ENCODE measurements around the gene CELA3B. TPM values are rescaled to one million over a fixed set of nuclear protein-coding genes. Genes with fewer than 3 reads are reported as not detected.
"Not testable (repeated sequence)": the region's sequence is repeated elsewhere in the genome, so short reads cannot be mapped to it uniquely, and the experiment has no call there.

The CELA3B gene
- total RNA-seq, 1 experiment from 2014 or later, result not detected

GRCh38 chr1:21975296-21975695 lies 1.5 kb upstream of the CELA3B start:
- DNase-seq (ENCODE audit: low spot score), result not testable (repeated sequence)

- not testable (repeated sequence) for DNase-seq (ENCODE audit: low spot score)
Measured at GRCh38 chr1:21978209-21978608, 1.4 kb downstream of the CELA3B start.

DNA sequence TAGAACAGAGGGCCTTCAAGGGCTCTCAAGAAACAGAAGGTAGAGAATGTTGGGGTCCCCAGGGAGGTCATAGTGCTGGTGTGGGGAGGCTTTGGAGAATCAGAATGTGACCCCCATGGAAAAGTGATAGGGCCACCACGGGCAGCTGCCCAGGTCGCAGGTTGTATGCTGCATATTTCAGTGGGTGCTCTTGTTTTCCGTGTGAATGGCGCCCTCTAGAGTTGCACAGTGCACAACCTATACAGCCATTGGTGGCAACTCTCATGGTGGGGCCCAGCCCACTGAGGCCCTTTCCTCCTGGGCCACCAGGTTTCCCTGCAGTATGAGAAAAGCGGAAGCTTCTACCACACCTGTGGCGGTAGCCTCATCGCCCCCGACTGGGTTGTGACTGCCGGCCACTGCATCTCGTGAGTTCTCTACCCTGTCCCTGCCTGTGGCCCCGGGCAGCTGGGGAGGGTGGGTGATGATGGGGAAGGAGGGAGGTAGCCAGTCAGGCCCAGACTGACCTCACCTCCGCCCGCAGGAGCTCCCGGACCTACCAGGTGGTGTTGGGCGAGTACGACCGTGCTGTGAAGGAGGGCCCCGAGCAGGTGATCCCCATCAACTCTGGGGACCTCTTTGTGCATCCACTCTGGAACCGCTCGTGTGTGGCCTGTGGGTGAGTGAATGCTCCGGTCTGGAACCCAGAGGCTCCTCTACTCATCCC lies 3.8 kb downstream of the CELA3B start:
- DNase-seq (ENCODE audit: low spot score), result not testable (repeated sequence)

DNA sequence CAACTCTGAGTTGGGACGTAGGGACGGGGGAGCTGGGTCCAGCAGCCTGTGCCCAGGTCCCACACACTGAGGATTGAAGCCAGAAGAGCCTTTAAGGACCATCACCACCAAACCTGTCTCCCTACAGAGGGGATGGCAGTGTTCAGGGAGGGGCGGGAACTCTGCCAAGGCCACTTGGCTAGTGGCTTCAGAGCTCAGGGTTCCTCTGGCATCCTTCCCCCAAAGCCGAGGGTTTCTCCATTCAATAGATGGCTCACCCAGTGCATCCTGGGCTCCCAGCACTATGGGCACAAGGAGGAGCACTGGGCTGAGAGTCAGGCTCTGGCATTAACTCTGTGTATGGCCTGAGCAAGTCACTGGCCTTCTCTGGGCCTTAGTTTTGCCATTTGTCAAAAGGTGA lies 4.4 kb downstream of the CELA3B start:
- DNase-seq (ENCODE audit: low spot score), result not testable (repeated sequence)

- not testable (repeated sequence) for DNase-seq (ENCODE audit: low spot score)
Measured at GRCh38 chr1:21982122-21982521, 5.3 kb downstream of the CELA3B start.

GRCh38 chr1:21983539-21983938 lies 6.7 kb downstream of the CELA3B start:
- DNase-seq (ENCODE audit: low spot score), result not testable (repeated sequence)

GRCh38 chr1:21985893-21986292 lies 9.1 kb downstream of the CELA3B start:
- not testable (repeated sequence) for DNase-seq (ENCODE audit: low spot score)

GRCh38 chr1:21986386-21986785 lies 9.6 kb downstream of the CELA3B start:
- not testable (repeated sequence) for DNase-seq (ENCODE audit: low spot score)

DNA sequence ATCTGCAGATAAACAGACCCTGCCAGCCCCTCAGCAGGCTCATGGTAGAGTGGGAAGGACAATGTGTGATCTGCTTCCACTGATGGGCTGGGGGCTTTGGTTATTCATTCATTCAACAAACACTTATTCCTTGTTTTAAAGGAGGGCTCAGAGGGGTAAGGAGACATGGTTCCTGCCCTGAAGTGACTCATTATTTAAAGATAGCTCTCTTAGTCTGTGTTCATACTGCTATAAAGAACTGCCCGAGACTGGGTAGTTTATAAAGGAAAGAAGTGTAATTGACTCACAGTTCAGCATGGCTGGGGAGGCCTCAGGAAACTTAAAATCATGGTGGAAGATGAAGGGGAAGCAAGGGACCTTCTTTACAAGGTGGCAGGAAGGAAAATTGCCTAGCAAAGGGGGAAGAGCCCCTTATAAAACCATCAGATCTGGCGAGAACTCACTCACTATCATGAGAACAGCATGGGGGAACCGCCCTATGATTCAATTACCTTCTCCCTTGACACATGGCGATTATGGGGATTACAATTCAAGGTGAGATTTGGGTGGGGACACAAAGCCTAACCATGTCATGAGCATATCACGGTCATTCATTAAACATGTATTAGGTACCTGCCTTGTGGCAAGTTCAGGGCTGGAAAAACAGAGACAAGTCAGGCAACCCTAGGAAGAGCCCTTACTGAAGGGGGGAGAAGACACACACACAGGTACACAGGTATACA lies 13.0 kb downstream of the CELA3B start:
- not testable (repeated sequence) for DNase-seq (ENCODE audit: low spot score)

GRCh38 chr1:21992186-21992585 lies 15.4 kb downstream of the CELA3B start:
- not testable (repeated sequence) for DNase-seq (ENCODE audit: low spot score)

DNA sequence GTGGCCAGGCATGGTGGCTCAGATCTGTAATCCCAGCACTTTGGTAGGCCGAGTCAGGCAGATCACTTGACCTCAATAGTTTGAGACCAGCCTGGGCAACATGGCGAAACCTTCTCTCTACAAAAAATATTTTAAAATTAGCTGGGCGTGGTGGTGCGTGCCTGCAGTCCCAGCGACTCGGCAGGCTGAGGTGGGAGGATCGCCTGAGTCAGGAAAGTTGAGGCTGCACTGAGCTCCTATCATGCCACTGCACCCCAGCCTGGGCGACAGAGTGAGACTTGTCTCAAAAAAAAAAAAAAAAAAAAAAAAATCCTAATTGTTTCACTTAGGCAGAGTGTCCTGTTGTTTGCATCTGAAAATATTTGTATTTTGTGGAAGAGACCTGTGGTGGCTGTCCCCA lies 17.9 kb downstream of the CELA3B start:
- DNase-seq (ENCODE audit: low spot score), result not testable (repeated sequence)

DNA sequence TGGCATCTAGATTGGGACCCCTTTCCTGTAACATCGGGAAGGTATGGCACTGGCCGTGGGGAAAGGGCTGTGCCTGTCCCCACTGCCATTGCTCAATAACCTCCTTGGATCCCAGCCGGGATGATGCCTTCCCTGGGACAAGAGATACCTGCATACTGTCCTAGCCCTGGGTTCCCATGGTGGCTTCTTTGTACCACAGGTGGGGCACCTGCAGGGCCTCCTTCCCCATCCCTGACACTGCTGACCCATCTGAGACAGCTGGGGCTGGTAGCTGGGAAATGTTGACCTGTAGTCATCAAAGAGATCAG lies 19.8 kb downstream of the CELA3B start:
- DNase-seq (ENCODE audit: low spot score), result not testable (repeated sequence)

GRCh38 chr1:21997891-21998623 lies 21.2 kb downstream of the CELA3B start:
- DNase-seq (ENCODE audit: low spot score), result not testable (repeated sequence)

- DNase-seq (ENCODE audit: low spot score), result not testable (repeated sequence)
Measured at GRCh38 chr1:21998624-21999294, 21.9 kb downstream of the CELA3B start.

GRCh38 chr1:21999645-22000044 lies 22.8 kb downstream of the CELA3B start:
- not testable (repeated sequence) for DNase-seq (ENCODE audit: low spot score)

DNA sequence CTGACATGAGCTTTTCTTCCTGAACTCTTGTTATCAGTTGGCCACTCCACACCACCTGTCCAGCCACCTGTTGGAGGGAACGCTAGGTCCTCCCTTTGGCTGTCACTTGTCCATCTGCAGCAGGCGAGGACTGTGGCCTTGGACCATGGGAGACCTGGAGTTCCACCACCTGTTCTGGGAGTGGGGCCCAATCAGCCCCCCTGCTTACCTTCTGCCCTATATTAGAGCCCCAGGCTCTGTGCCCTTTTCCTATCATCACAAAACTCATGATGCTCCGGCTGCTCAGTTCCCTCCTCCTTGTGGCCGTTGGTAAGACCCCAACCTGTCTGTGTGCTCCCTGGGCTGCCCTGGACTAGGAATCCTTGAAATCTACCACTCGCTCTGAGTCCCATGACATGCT lies 24.6 kb downstream of the CELA3B start, which contains the start of gene CELA3A:
Gene CELA3A, plus strand, starts transcription at position 249 of the 400 bp plus-strand sequence. Its CDS starts 18 bp downstream, at position 267.
- DNase-seq (ENCODE audit: low spot score), result no peak

GRCh38 chr1:22002461-22002860 lies 25.6 kb downstream of the CELA3B start:
- not testable (repeated sequence) for DNase-seq (ENCODE audit: low spot score)

- DNase-seq (ENCODE audit: low spot score), result not testable (repeated sequence)
Measured at GRCh38 chr1:22002875-22003274, 26.1 kb downstream of the CELA3B start.

- not testable (repeated sequence) for DNase-seq (ENCODE audit: low spot score)
Measured at GRCh38 chr1:22003959-22004358, 27.1 kb downstream of the CELA3B start.

- DNase-seq (ENCODE audit: low spot score), result not testable (repeated sequence)
Measured at GRCh38 chr1:22005261-22006149, 28.7 kb downstream of the CELA3B start.

- not testable (repeated sequence) for DNase-seq (ENCODE audit: low spot score)
Measured at GRCh38 chr1:22006736-22007135, 29.9 kb downstream of the CELA3B start.
